Measurements from ENCODE around the gene SLC6A6.

DNA sequence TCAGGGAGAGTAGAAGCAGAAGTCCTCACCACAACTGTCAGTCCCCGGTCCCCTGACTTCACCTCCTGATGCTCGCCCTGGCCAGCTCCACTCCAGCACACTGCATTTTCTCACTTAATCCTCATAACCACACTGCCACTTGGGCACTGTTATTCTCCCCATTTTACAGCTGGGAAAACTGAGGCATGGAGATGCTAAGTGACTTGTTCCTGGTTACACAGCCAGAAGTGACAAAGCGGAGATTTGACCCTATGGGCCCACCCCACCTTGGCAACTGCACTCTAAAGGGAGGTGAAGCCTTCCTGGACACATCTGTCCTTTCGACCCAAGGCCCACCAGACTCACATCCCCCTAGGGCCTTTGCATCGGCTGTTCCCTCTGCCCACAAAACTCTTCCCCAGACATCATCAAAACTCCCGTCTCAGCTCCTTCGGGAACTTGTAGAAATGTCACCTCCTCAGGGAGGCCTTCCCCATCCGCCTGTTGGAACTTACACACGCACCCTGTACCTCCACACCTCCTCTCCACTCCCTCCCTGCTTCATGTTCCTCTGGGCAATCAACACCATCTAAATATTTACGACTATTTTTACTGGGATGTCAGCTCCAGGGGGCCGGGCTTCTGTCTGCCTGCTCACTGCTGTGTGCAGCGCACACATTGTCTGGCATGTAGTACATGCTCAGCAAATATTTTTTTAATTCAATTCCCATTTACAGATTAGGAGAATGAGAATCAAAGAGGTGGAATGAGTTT is 134.6 kb downstream of the SLC6A6 start:
- TF ChIP-seq POLR2AphosphoS5 (IDR thresholded peaks at IDR 0.05) (no peak), POLR2A (IDR thresholded peaks at IDR 0.05; ENCODE audit: low read depth) (no peak)
- TF ChIP-seq, protein P1, sequence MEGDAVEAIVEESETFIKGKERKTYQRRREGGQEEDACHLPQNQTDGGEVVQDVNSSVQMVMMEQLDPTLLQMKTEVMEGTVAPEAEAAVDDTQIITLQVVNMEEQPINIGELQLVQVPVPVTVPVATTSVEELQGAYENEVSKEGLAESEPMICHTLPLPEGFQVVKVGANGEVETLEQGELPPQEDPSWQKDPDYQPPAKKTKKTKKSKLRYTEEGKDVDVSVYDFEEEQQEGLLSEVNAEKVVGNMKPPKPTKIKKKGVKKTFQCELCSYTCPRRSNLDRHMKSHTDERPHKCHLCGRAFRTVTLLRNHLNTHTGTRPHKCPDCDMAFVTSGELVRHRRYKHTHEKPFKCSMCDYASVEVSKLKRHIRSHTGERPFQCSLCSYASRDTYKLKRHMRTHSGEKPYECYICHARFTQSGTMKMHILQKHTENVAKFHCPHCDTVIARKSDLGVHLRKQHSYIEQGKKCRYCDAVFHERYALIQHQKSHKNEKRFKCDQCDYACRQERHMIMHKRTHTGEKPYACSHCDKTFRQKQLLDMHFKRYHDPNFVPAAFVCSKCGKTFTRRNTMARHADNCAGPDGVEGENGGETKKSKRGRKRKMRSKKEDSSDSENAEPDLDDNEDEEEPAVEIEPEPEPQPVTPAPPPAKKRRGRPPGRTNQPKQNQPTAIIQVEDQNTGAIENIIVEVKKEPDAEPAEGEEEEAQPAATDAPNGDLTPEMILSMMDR (IDR thresholded peaks at IDR 0.05), result no peak
